Measurements from ENCODE around the gene ARHGEF7.
A peak's percentile ranks its signal among the peaks of the same experiment; 100 is the strongest.

The ARHGEF7 gene

GRCh38 chr13:111328574-111329410, 213.7 kb downstream of the ARHGEF7 start:
- DNase-seq, result no peak

DNA sequence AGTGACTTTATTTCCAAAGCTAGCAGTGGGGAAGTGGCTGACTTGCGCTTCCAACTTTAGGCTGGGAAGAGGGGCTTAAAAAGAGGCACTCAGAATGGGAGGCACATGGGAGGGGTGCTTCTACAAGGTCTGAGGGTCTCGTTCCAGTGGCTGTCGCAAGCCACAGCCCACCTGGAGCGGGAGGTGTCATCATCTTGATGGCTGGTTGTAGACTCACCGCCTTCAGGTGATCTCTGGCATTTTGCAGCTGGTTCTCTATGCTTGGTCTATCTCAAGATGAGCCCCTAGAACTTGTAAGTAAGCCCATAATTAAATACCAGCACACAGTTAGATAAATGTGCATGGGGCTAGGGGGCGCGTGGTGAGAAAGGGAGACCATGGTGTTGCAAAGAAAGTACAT, 214.5 kb downstream of the ARHGEF7 start:
- DNase-seq, result no peak

- no peak for DNase-seq
These were observed 215.0 kb downstream of the ARHGEF7 start for GRCh38 chr13:111330066-111330610.

DNA sequence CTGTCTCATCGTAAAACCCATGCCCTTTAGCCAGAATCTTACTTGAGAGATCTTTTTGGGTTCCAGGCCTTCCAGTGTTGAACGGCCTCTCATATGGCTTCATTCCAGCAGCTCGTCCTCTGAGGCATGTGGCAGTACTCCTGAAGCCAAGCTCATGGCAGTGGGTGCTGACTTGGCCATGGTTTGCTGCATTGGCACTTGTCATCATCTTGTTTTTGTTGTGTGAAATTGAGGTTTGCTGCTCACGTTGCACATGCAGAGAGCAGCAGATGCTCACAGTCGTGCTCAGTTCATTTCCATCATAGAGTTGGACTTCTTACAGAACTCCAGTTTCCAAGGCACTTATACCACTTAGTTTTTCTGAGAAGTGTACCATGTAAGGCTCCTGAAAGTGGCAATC, 220.2 kb downstream of the ARHGEF7 start:
- DNase-seq, result no peak

DNA sequence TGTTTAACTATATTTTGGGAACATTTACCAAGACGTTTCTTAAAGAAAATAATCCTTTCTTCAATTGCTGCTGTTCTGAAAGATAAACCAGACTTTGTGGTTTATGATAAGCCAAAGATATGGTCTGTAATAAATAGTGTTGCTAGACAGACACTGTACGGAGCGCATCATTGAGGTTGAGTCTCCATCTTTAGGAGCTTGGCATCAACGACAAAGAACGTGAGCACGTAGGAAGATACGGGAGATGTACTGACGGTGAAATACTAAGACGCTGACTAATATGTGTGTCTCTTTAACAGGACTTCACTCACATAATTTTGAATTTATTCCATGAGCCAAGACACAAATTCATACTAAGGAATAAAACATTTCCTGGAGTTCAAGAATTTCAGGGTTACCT, 221.6 kb downstream of the ARHGEF7 start:
- DNase-seq, result no peak

DNA sequence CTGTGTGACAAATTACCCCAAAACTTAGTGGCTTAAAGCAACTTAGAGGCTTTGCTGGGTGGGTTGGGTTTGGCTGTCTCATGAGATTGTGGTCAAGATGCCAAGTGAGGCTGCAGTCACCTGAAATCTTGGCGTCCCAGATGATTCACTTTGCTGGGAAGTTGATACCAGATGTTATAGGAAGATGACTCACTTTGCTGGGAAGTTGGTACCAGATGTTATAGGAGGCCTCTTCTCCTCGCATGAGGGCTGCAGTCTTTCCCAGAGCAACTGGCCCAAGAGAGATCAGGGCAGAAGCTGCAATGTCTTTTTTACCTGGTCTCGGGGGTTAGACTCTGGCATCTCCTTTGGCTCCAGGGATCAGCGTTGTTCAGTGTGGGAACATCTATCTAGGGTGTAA, 222.1 kb downstream of the ARHGEF7 start:
- no peak for DNase-seq

DNA sequence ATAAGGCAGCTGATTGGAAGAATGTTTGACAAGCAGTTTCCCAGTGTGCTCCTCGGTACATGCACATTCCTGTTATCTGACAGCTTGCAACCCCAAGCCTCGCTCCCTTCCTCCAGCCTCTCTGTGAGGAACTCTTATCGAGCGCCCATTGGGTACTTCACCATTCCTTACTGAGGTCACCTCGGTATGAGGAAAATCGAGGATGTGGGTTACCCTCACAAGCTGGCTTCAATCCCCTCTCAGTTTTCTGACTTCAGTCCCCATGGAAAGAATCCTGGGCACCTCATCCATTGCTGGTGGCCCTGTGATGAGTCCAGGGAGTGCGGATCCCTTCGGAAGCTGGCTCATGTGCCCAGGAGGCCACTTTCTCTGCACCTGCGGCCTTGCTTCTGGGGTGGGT, 222.6 kb downstream of the ARHGEF7 start:
- no peak for DNase-seq

GRCh38 chr13:111338841-111339240, 223.7 kb downstream of the ARHGEF7 start:
- no peak for DNase-seq

DNA sequence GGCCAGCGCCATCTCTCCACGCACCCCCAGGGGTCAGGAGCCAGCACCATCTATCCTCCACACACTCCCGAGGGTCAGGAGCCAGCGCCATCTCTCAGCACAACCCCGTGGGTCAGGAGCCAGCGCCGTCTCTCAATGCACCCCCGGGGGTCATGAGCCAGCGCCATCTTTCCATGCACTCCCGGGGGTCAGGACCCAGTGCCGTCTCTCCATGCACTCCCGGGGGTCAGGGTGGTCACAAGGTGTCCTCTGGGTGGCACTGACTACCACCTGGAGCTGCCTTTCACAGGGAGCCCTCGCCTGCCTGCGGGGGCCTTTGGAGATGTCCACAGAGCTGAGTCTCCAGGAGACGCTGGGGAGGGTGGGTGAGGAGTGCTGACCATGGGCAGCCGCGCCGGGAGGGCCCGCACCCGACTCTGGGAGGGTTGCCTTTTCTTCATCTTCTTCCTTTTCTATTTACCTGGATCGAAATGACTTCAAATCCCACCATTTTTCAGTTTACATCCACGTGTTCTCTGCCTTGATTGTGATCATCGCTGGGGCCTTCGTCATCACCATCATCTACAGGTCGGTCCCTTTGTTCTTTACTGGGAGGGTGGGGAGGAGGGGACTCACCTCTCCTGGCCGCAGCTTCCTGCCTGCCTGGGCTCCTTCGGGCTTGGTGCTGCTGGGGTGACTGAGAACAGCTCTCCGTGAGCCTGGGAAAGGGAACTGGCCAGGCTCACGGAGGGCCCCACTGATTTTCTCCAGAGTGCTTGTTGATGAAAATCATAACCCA, 224.4 kb downstream of the ARHGEF7 start:
- no peak for DNase-seq

GRCh38 chr13:111341886-111342285, 226.8 kb downstream of the ARHGEF7 start:
- no peak for DNase-seq

GRCh38 chr13:111342721-111343120, 227.6 kb downstream of the ARHGEF7 start:
- DNase-seq, result no peak

- DNase-seq, result no peak
These were observed 228.2 kb downstream of the ARHGEF7 start for GRCh38 chr13:111343186-111343805.

- DNase-seq, result peak; percentile 48
These were observed 229.5 kb downstream of the ARHGEF7 start for GRCh38 chr13:111344471-111345191.

- no peak for DNase-seq
These were observed 230.6 kb downstream of the ARHGEF7 start for GRCh38 chr13:111345682-111346081.

- DNase-seq, result no peak
These were observed 231.1 kb downstream of the ARHGEF7 start for GRCh38 chr13:111346101-111346680.

DNA sequence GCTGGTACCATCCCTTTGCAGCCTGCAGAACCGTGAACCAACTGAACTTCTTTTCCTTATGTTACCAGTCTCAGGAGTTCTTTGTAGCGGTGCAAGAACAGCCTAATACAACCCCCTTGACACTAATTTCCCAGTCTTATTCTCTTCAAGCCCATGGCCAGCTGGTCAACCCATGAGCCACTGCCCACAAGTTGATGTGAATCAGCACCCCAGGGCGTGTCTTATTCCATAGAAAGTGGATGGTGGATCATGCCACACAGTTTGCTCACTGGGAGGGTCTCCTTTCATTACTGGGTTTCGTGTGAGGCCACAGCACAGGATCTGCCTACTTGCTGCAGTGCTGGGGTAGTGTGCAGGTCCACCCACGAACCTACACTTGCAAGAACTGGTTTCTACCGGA, 232.3 kb downstream of the ARHGEF7 start:
- DNase-seq, result no peak

DNA sequence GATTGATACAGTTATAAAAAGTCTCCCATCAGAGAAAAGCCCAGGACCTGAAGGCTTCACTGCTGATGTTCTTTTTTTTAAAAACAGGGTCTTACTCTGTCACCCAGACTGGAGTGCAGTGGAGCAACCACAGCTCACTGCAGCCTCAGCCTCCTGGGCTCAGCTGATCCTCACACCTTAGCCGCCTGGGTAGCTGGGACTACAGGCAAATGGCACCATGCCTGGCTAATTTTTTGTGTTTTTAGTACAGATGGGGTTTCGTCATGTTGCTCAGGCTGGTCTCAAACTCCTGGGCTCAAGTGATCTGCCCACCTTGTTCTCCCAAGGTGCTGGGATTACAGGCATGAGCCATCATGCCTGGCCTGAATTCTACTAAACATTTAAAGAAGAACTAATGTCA, 238.4 kb downstream of the ARHGEF7 start:
- no peak for DNase-seq

- DNase-seq, result no peak
These were observed 239.7 kb downstream of the ARHGEF7 start for GRCh38 chr13:111354789-111355188.
